HG02610 (cell line): Measurements from ENCODE around the gene ACSL3.
"Not testable (repeated sequence)": the region's sequence is repeated elsewhere in the genome, so short reads cannot be mapped to it uniquely, and the experiment has no call there.

Experiments
- ATAC-seq: cut with Tn5 transposase; IDR thresholded peaks from one replicate; pipeline ENCODE4 v1.9.1; 2021; ENCODE audit warnings: mild to moderate bottlenecking, moderate library complexity; ENCODE audit not compliant: unreplicated experiment

ACSL3 gene

DNA sequence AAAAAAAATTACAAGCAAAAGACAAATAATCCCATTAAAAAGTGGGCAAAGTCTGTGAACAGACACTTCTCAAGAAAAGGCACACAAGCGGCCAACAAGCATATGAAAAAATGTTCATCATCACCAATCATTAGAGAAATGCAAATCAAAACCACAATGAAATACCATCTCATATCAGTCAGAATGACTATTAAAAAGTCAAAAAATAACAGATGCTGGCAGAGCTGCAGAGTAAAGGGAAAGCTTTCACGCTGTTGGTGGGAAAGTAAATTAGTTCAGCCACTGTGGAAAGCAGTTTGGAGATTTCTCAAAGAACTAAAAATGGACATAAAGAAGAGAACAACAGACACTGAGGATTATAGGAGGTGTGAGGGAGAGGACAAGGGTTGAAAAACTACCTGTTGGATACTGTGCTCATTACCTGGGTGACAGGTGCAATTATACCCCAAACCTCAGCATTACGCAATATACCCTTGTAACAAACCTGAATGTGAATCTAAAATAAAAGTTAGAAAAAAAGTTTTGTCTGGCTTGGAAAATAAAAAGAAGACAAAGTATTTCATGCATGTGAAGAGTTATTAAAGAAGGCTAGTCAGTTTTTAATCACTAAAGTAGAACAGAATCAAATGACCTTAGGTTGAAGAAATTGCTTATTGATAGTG, 8.7 kb upstream of the ACSL3 start:
- ATAC-seq: no peak

DNA sequence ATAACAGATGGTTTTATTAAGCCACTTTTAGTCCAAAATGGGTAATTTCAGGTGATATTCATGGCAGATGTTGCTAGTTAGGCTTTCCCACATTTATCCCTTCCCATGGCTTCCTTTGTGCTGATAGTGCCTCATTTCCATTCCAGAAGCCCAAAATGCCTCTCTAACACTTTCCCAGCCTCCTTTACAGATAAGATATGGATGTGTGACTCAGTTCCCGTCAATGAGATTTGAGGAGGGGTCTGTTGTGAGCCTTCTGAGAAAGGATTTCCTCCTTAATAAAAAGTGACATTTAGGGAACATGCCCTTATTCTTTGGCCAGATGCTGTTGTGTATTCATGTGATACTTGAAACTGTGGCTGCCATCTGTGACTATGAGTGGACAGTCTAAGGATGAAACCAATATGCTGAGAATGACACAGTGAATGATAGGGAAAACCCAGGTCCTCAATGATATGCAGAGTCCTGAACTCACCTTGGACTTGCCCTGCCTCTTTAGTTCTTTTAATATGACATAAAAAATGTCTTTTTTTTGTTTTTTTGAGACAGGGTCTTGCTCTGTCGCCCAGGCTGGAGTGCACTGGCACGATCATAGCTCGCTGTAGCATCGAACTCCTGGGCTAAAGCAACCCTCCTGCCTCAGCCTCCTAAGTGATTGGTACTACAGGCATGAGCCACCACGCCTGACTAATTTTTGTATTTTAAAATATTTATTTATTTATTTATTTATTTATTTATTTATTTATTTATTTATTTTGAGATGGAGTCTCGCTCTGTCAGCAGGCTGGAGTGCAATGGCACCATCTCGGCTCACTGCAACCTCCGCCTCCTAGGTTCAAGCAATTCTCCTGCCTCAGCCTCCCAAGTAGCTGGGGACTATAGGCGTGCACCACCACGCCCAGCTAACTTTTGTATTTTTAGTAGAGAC, 5.8 kb upstream of the ACSL3 start:
- no peak for ATAC-seq

DNA sequence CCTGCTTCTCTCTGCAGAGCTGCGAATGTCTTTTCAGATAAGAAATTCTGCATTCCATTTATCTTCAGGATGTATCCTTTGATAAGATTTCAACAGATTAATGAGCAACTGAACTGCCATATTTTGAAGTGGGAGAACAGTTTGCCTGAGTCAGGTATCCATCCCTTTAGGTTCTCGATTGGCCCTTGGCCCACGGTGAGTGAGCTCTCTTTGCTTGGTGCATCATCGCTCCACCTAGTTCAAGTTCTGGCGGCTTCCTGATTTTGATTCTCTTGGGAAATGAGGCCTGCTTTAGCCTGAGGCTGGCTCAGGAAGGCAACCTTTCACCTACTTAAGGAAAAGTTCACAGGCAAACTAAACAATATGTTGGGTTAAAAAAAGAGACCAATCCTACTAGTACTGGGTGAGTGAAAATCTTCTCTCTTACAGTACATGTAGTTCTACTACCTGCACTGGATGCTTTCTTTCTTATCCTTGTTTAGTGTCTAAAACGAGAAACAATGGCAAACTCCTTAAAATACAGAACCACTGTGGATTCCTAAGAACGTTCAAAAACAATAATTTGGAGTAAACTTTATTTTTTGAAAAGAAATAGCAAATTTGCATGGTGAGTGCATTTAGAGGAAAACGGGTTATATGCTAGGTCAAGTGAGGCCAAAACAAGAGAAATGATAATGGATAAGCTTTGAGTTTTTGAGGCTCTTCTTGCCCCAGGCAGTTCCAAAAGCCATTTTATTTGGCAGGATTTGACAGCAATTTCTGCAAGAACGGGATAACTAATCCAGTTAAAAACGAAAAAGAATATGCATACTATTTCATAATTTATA, 837 bp upstream of the ACSL3 start:
- ATAC-seq: no peak

DNA sequence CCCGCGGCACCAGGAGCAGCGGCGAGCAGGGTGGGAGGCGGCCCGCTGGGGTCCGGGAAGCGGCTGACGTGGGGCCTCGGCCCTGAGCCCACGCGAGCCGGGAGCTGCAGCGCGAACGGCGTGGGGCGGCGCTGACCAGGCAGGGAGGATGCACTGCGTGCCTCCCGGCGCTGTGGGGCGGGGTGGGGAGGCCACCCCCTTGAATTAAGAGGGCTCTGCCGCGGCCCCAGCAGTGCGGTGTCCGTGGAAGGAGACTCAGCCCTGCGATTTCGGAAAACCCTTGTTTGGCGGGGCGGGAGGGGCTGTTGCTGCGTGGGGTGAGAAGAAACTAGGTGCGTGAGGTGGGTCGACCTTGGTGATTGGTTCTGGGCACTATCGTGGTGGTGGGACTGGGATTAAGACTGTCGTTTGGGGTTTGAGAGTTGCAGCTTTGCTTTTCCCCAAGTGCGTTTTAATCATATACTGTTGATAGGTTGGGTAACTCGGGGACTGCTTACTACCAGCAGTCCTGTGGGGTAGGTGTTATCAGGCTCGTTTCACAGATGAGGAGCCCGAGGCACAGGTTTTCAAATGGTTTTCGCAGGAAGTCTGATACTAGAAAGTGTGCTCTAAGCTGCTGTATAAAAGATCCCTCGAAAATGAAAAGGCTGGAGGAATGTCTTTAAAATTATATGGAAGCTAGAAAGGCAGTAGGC, 722 bp downstream of the ACSL3 start:
- ATAC-seq: peak; percentile 26

DNA sequence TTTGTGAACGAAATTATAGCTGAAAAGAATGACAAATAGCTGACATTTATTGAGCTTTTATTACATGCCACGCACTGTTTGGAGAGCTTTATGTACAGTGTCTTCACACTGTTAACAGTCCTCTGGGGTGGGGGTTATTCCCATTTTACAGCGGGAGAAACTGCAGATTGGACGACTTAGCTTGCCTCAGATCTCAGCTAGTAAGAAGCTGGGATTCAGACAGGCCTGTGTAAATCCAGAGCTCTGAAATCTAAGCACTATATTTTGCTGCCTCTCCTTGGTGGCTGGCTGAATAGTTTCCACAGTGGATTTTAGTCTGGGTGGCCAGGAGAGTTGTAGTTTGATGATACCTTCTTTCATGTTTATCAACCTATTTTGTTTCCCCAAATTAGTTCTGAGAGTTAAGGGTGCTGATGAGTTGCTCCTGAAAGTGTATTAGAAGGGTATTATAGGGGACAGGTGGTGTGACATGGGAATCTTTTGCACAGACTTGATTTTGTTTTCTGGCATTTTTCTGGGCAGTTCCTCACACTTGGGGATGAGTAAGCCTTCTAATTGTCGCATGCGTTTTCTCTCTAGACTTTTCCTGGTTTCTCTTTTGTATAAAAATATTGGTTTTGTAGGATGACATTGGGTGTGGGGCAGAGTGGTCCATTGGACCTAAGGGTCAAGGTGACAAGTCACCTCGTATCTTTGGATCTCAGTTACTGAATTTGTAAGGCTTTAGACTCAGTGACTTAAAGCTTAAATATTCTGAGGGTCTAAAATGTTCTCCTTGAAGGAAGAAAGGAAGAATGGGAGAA, 1.5 kb downstream of the ACSL3 start:
- ATAC-seq: no peak

DNA sequence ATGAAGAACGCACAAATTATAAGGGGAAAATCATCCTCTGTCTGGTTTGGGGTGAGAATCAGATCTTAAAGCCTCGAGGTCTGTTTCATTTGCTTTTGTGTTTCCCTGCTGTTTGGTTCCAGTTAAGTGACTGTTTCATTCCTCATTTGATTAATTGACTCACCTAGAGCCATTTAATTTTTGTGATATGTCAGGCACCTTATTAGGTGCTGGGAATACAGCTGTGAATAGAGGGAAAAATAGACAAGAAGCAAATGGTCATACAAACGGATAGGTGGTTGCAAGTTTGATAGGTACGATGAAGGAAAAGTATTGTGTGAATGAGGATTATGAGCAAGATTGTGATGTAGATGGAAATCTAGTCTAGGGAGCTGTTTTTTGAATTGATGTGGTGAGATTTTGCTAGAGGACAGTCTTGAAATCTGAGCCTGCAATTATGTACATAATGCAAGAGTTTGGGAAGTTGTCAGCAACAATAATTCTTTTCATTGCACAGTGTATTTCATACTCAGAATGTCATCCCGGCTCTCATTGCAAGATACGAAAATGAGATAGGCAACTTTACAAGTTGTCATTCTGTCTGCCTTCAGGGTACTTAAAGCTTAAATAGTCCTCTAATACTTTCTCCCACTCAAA, 2.2 kb downstream of the ACSL3 start:
- ATAC-seq: no peak

DNA sequence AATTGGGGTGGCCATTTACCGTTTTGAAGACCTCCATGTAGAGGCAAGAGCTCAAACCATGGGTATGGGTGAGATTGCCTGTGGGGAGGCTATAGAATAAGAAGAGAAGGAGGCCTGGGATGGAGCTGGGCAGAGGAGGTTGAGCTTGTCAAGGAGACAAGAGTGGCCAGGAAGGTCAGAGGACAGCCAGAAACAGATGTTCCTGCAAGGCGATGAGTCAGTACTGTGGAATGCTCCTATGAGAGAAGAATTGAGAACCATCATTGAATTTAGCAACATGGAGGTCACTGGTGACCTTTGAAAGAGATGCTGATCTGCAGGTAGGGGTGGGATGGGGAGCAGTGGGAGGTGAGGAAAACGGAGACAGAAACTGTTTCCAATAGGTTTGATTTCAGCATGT, 3.5 kb downstream of the ACSL3 start:
- ATAC-seq: no peak

DNA sequence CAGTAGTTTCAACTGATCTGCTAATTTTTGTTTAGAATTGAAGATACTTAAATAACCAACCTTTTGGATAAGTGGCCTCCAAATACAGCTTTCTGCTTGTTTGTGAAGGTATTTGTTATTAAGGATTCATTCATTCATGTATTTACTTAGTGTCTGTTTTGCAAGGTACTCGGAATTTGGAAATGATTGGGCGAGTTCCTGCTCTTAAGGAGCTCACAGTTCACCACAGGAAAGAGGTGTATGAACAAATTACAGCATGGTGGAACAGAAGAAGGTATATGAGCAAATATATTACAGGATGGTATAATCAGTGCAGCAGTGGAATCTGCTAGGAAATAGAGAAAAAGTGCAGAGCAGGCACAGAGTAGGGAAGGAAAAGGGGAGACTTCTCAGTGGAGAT, 4.5 kb downstream of the ACSL3 start:
- ATAC-seq: no peak

DNA sequence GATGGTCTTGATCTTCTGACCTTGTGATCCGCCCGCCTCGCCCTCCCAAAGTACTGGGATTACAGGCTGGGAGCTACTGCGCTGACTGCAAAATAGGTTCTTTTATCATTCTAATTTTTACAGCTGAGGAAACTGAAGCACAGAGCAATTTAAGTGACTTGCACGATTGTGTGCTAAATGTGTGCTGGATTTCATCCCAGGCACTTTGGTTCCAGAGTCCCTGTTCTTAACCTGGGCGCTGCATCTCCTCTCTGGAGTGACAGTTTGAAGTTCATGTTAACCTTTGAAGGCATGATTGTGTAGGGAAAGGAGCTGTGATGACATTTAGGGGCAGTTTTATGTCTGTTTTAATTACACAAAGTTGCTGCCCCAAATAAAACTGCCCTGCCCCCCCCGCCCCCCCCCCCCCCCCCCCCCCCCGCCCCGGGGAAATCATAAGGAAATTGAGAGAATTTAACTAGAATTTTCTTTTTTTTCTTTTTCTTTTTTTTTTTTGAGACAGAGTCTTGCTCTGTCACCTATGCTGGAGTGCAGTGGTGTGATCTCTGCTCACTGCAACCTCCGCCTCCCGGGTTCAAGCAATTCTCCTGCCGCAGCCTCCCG, 5.6 kb downstream of the ACSL3 start:
- ATAC-seq: no peak

DNA sequence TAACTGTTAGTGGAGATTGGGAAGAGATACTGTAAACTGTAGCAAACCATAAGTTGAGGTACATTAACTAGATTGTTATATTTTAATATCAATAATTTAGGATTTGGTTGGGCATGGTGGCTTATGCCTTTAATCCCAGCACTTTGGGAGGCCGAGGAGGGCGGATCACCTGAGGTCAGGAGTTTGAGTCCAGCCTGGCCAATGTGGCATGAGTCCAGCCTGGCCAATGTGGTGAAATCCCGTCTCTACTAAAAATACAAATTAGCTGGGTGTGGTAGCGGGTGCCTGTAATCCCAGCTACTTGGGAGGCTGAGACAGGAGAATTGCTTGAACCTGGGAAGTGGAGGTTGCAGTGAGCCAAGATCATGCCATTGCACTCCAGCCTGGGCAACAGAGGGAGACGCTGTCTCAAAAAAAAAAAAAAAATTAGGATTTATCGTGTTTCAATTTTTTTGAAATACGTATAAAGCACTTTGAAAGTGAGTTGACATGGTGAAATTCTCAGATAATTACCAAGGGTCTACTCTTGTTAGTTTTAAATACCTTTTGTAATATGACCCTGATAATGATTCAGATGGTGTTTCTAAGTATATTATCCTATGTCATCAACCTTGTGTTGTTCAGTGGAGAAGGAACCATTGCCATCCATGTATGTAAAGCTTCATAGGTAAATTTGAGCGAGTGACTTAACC, 7.9 kb downstream of the ACSL3 start:
- not testable (repeated sequence) for ATAC-seq

DNA sequence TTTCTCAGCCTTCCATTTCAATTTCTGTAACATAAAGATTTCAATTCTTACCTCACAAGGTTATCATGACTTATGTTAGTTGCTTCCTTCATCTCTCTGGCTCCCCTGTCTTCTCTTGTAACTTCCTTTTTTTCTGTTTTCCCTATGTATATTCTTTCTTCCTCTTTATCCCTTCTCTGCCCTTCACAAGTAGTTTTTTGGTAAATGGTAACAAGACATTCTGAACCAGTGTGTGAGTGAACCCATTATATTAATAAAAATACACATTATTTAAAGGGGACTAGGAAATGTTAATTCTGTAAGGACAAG, 8.4 kb downstream of the ACSL3 start:
- ATAC-seq: no peak

DNA sequence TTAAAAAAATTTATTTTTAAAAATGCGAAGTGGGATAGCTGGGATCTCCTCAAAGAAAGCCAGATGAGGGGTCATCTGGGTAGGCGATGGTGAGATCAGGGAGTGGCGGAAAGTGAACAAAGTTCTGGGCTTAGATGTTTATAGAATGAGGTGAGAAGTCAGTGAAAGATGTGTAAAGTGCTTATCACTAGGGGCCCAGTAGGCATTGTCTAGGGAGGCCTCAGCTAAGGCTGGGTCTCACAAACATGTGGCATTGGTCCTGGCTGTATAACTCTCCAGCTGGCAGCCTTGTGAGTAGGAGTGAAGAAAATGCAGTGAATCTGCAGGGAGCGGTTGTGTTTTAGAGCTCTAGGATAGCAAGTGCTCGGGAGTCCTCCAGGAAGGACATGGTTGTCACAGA, 10.5 kb downstream of the ACSL3 start:
- ATAC-seq: no peak

DNA sequence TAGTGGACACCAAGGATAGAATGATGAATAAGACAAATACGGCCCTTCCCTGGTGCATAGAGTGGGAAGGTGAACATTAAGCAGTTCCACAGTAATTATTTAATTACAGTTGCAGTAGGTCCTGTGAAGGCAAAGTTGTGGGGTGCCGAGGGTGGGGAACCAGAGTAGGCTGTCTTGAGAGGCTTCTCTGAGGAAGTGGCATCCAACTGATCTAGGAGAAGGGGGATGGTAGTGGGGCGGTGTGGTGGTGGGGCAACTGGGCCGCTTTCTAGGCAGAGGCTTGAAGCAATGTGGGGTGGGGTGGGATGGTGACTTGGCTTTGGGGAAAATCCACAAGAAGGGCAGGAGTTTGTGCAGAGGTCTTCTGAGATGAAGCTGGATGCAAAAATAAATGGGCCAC, 11.7 kb downstream of the ACSL3 start:
- no peak for ATAC-seq

DNA sequence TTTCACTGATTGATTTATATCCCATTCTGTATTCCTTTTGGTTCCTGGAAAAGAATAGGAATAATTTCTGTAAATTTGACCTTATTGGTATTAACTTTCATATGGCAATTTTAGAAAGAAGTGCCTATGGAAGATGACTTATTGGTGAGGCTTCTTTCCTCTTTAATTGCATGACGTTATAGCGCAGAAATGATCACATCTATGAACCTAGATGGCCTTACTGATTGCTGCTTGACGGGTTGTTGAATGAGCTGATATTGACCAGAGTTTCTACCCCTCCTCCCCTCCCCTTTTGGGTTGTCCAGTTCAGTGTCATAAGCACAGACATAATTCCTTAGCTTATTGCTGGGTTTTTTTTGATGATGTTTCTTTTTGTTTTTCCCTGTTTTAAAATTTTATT, 14.6 kb downstream of the ACSL3 start:
- no peak for ATAC-seq

DNA sequence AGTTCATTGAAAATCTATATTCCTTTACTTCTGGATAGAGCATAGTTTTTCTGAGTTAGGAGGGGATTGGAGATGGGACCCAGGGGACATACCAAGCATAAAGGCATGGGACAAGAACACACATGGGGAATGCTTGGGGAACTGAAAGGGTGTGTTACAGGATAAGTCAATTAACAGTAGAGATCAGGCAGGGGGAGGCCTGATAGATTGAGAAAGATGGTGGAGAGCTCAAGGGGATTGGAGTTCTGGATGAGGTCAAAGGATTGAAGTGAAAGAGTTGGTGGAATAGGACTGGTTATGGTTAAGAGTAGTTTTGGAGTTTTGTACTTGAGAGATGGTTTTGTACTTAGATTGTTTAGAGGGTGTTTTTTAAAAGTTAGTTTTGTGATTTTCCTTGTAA, 16.1 kb downstream of the ACSL3 start:
- ATAC-seq: no peak

DNA sequence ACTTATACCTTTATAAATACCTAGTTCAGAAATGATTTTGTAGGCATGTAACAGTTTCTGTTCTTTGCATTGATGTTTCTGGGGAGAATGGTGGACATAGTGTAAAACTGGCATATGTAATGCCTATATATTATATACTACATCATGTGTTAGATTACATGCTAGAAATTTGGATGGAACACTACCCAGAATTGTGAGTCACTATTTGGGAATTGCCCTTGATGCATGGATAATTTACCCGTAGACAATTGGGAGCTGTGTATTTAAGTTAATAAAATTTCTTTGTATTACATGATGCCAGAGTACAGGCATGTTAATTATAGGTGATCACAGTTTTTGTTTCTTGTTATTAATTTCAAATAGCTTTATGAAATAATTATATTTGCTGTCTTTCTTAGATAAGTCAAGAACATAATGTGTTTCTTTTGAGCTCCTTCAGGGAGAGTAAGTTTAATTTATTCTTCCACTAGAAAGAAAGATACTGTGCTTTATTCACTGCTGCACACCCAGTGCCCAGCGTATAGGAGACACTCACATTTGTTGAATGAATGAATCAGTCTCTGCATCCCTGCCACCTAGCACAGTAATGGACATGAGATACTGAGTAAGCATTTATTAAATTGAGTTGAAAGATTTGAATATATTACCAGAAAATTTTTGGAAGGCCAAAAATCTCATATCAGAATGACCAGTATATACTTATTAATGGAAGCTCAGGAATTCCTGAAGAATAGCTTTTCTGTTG, 16.9 kb downstream of the ACSL3 start:
- ATAC-seq: no peak

DNA sequence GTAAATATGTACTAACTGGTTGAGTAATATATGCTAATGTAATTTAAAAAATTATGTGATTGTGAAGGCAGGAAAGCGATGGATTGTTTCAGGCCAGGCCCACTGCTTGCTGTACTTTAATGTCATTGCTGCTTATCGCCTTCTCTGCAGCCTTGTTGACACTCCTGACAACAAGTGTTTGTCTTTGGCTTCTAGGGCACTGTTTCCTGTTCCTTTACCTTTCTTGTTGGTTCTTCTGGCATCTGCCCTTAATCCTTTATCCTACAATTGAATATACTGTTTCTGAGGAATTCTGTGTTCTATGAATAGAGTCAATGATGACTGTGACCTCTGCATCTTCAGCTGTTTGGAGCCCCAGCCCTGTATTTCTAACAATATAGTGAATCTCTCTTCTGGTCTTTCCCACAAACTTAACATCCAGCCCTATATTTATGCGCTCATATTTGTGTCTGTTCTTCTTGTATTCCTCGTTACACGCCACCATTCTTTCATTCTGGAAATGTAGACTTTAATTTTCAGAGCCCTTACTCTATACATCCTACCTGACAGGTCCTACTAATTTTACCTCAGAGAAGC, 17.6 kb downstream of the ACSL3 start:
- ATAC-seq: no peak
